Kidney (tissue), 14 donors: ENCODE results near the gene UBE2J2. TPM values are rescaled to one million over a fixed set of nuclear protein-coding genes. Genes with fewer than 3 reads are reported as not detected.

Source experiments
- DNase-seq, 5 donors: peaks; one replicate each; pipeline ENCODE4 v3.0.0-alpha.2; 2013 to 2020
- FAIRE-seq: peaks from 2 replicates; lab custom pipeline; 2012; peaks lifted over from hg19 to GRCh38; lab: Jason Lieb, UNC
- H3K27ac ChIP-seq, 2 donors: one replicate each; pipeline ENCODE4 v1.7.0; 2013; ENCODE audit warnings: low read depth in 2 of 2, low read length in 2 of 2, inconsistent platforms in 1 of 2
- H3K27me3 ChIP-seq: one replicate; pipeline ENCODE4 v1.7.1; 2013; ENCODE audit warnings: low read length, inconsistent platforms; ENCODE audit not compliant: control insufficient read depth, insufficient read depth
- H3K36me3 ChIP-seq, 3 donors: one replicate each; pipeline versions ENCODE4 v1.7.0 to v1.7.1; 2013; ENCODE audit warnings: low read length in 3 of 3, control low read depth in 1 of 3, inconsistent platforms in 1 of 3; ENCODE audit not compliant: insufficient read depth in 3 of 3, control insufficient read depth in 2 of 3
- H3K4me1 ChIP-seq, 3 donors: one replicate each; pipeline versions ENCODE4 v1.7.0 to v1.7.1; 2013; ENCODE audit warnings: low read length in 3 of 3, inconsistent platforms in 1 of 3, low read depth in 1 of 3; ENCODE audit not compliant: control insufficient read depth in 2 of 3, insufficient read depth in 2 of 3
- H3K4me3 ChIP-seq, 3 donors: one replicate each; pipeline versions ENCODE4 v1.7.0 to v1.8.1; 2013; ENCODE audit warnings: low read length in 3 of 3, control low read depth in 1 of 3, inconsistent platforms in 1 of 3
- H3K9ac ChIP-seq, 3 donors: one replicate each; pipeline versions ENCODE4 v1.7.0 to v1.7.1; 2013; ENCODE audit warnings: low read length in 3 of 3, control low read depth in 1 of 3, inconsistent platforms in 1 of 3
- H3K9me3 ChIP-seq, 3 donors: one replicate each; pipeline versions ENCODE4 v1.7.0 to v1.7.1; 2013; ENCODE audit warnings: low read length in 3 of 3, control low read depth in 1 of 3, inconsistent platforms in 1 of 3; ENCODE audit not compliant: control insufficient read depth in 2 of 3, insufficient read depth in 1 of 3
- CTCF ChIP-seq: IDR thresholded peaks from 3 replicates; pipeline ENCODE4 v1.5.1; 2012; ENCODE audit warnings: mild to moderate bottlenecking, moderate library complexity, borderline replicate concordance; ENCODE audit not compliant: insufficient read depth; ENCODE audit errors: extremely low read depth
- intact Hi-C: fragments of 100-400 bp; cut with DNase I; formaldehyde crosslinking; loops from one replicate; pipeline ENCODE4 v1.11.1; 2022
- polyA plus RNA-seq: library from polyadenylated mRNA; stranded (reverse); fragments of 350-450 nt; fragmentation: Illumina TruSeq; extraction: RNeasy Lipid Tissue Mini Kit (QIAGEN cat#74804); gene quantifications from one replicate; pipeline ENCODE4 v1.2.3, GENCODE V29; 2014; ENCODE audit warnings: low read depth, low replicate concordance; ENCODE audit not compliant: insufficient read depth
- total RNA-seq: library from RNA; stranded (reverse); fragmentation: NEBNext Ultra II Directional; extraction: Animal tissue kit (Norgen Biotek cat#: 25700); gene quantifications from one replicate; pipeline ENCODE4 v1.2.1, GENCODE V29; 2021
- donor health status: control.
- donor health status: control.
- donor health status: control.
- donor health status: control.
- donor health status: control.
- donor health status: DM: yes; HTN: yes; CAD: no.
- donor health status: Normal renal cell carcinoma (clear cell type).

The UBE2J2 gene
- total and polyA plus RNA-seq, 2 donors from 2014 or later: 56.6 to 57.4 TPM

GRCh38 chr1:1223891-1224290 lies 49.8 kb downstream of the UBE2J2 start:
- intact Hi-C loops: no loop called here
- no peak overlapping the region for H3K9ac ChIP-seq
- DNase-seq: no peak
- no peak for TF ChIP-seq CTCF
- H3K27ac ChIP-seq: no peak overlapping the region
- no peaks in the 10 kb centered on the region for H3K9me3 ChIP-seq
- peaks cover 0 to under 1% (median 0%) of the 10 kb centered on the region in 3 donors for H3K4me1 ChIP-seq
- no peak overlapping the region for H3K4me3 ChIP-seq
- peaks cover 4 to 29% (median 27%) of the 10 kb centered on the region in 3 donors for H3K36me3 ChIP-seq
- FAIRE-seq: no peak
- no peaks in the 10 kb centered on the region for H3K27me3 ChIP-seq

GRCh38 chr1:1223321-1223720 lies 50.3 kb downstream of the UBE2J2 start:
- H3K36me3 ChIP-seq: peaks cover 4 to 30% (median 27%) of the 10 kb centered on the region in 3 donors
- DNase-seq (no peak), FAIRE-seq (no peak)
- no peak overlapping the region for H3K9ac ChIP-seq
- H3K4me1 ChIP-seq: no peaks in the 10 kb centered on the region
- no peak overlapping the region for H3K4me3 ChIP-seq
- intact Hi-C loops: no loop called here
- TF ChIP-seq CTCF: no peak
- no peaks in the 10 kb centered on the region for H3K27me3 ChIP-seq
- H3K9me3 ChIP-seq: no peaks in the 10 kb centered on the region
- no peak overlapping the region for H3K27ac ChIP-seq

GRCh38 chr1:1222575-1223225 lies 51.0 kb downstream of the UBE2J2 start:
- Histone ChIP-seq H3K4me3 (no peak overlapping the region), H3K27me3 (no peaks in the 10 kb centered on the region), H3K36me3 (peaks cover 4 to 33% (median 25%) of the 10 kb centered on the region in 3 donors), H3K27ac (no peak overlapping the region), H3K9me3 (no peaks in the 10 kb centered on the region), H3K9ac (no peak overlapping the region), H3K4me1 (no peaks in the 10 kb centered on the region)
- no peak for TF ChIP-seq CTCF
- intact Hi-C loops: no loop called here
- no peak for FAIRE-seq
- DNase-seq: no peak
